Stimulated activated CD4-positive, alpha-beta T cell treated with anti-CD3 and anti-CD28 coated beads, Interleukin-1b, Interleukin-23, amount 100 ng/mL, for 24 hours (primary cell): ENCODE measurements around the gene RSBN1L.
A peak's percentile ranks its signal among the peaks of the same experiment; 100 is the strongest.

Experiments
- DNase-seq, 4 experiments: peaks; one replicate each; pipeline ENCODE4 v3.0.0-alpha.2; 2020; ENCODE audit warnings: low read depth in 4 of 4, low spot score in 1 of 4

Gene RSBN1L

GRCh38 chr7:77727936-77728701 lies 31.9 kb downstream of the RSBN1L start:
- no peak for DNase-seq

- DNase-seq, result no peak
Measured at GRCh38 chr7:77729574-77730348, 33.5 kb downstream of the RSBN1L start.

- DNase-seq, result no peak
Measured at GRCh38 chr7:77731716-77732115, 35.5 kb downstream of the RSBN1L start.

GRCh38 chr7:77734659-77735421 lies 38.6 kb downstream of the RSBN1L start:
- no peak for DNase-seq

GRCh38 chr7:77735457-77735856 lies 39.2 kb downstream of the RSBN1L start:
- DNase-seq, result no peak

- no peak for DNase-seq
Measured at GRCh38 chr7:77736991-77737390, 40.7 kb downstream of the RSBN1L start.

- no peak for DNase-seq
Measured at GRCh38 chr7:77738382-77738781, 42.1 kb downstream of the RSBN1L start.

- DNase-seq, result no peak
Measured at GRCh38 chr7:77738871-77739270, 42.6 kb downstream of the RSBN1L start.

- no peak for DNase-seq
Measured at GRCh38 chr7:77740257-77740656, 44.0 kb downstream of the RSBN1L start.

GRCh38 chr7:77743518-77743917 lies 47.3 kb downstream of the RSBN1L start:
- no peak for DNase-seq

- DNase-seq, result no peak
Measured at GRCh38 chr7:77745746-77746145, 49.5 kb downstream of the RSBN1L start.

- no peak for DNase-seq
Measured at GRCh38 chr7:77746164-77746823, 50.0 kb downstream of the RSBN1L start.

GRCh38 chr7:77746824-77747165 lies 50.5 kb downstream of the RSBN1L start:
- DNase-seq, result no peak

GRCh38 chr7:77747178-77747577 lies 50.9 kb downstream of the RSBN1L start:
- DNase-seq, result no peak

GRCh38 chr7:77747718-77748117 lies 51.5 kb downstream of the RSBN1L start:
- DNase-seq, result no peak

GRCh38 chr7:77752016-77752415 lies 55.8 kb downstream of the RSBN1L start:
- no peak for DNase-seq

GRCh38 chr7:77753173-77753572 lies 56.9 kb downstream of the RSBN1L start:
- no peak for DNase-seq

GRCh38 chr7:77757589-77757988 lies 61.3 kb downstream of the RSBN1L start:
- DNase-seq, result no peak

GRCh38 chr7:77759294-77759889 lies 63.1 kb downstream of the RSBN1L start:
- DNase-seq, result peak; percentile 32 to 64 (median 54)

GRCh38 chr7:77760809-77761453 lies 64.7 kb downstream of the RSBN1L start:
- DNase-seq, result no peak
